Activated CD8-positive, alpha-beta memory T cell treated with anti-CD3 and anti-CD28 coated beads, Interleukin-2, amount 10 ng/mL, durations not matched to agents 7 days and 5 days (primary cell): Measurements from ENCODE around the gene CALML4. TPM values are rescaled to one million over a fixed set of nuclear protein-coding genes. Genes with fewer than 3 reads are reported as not detected.

ENCODE experiments used
- ATAC-seq: fragments of 150-1000 bp; cut with Tn5 transposase; one replicate; pipeline ENCODE4 v1.10.0; 2021; ENCODE audit warnings: moderate library complexity
- CTCF ChIA-PET: fragments of 350-600 bp; sonication (Branson Sonifier 250); formaldehyde crosslinking; loops from one replicate; lab custom pipeline; 2021; ENCODE audit warnings: antibody characterized with exemption; lab: Charles Lee
- DNase-seq: peaks from one replicate; pipeline ENCODE4 v3.0.0-alpha.2; 2020
- H3K27ac Mint-ChIP-seq: one replicate; pipeline ENCODE4 v1.8.0; 2021; ENCODE audit warnings: mild to moderate bottlenecking, mixed read lengths
- H3K27me3 Mint-ChIP-seq: one replicate; pipeline ENCODE4 v1.8.0; 2021; ENCODE audit warnings: mixed read lengths
- H3K36me3 Mint-ChIP-seq: one replicate; pipeline ENCODE4 v1.8.0; 2021; ENCODE audit warnings: mild to moderate bottlenecking, mixed read lengths
- H3K4me1 Mint-ChIP-seq: one replicate; pipeline ENCODE4 v1.8.0; 2021; ENCODE audit warnings: mixed read lengths
- H3K4me3 Mint-ChIP-seq: one replicate; pipeline ENCODE4 v1.8.0; 2021; ENCODE audit warnings: mild to moderate bottlenecking, moderate library complexity, mixed read lengths
- H3K9me3 Mint-ChIP-seq: one replicate; pipeline ENCODE4 v1.8.0; 2022; ENCODE audit warnings: low read depth, mixed read lengths
- total RNA-seq, 2 experiments: library from RNA; stranded (reverse); gene quantifications; one replicate each; pipeline ENCODE4 v1.2.3, GENCODE V29; 2021

The CALML4 gene
- total RNA-seq, 2 experiments from 2014 or later = 11.1 to 13.1 TPM

GRCh38 chr15:68154923-68155559 lies 50.1 kb downstream of the CALML4 start:
- H3K4me3 Mint-ChIP-seq = no peak overlapping the region

DNA sequence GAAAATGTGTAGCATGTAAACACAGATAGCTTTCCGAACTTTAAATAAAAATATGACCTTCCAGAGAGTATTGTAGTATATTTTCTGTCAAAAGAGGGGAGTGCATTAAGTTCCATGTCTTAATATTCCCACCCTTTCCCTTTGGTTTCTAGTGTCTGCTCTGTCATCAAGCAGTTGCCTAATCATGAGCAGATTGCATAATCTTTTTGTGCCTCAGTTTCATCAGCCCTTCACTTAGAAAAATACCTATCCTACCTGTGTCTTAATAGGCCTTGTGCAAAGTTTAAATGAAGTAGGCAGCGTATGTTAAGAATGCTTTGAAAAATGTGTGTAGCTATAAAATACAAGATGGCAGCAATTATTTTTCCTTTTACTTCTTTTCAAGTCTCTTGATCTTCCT lies 52.8 kb downstream of the CALML4 start:
- H3K4me3 Mint-ChIP-seq = no peak overlapping the region
- H3K27ac Mint-ChIP-seq = no peak overlapping the region
- no peaks in the 10 kb centered on the region for H3K9me3 Mint-ChIP-seq
- H3K4me1 Mint-ChIP-seq = peaks cover 8% of the 10 kb centered on the region
- DNase-seq (no peak), ATAC-seq (no peak)
- H3K36me3 Mint-ChIP-seq = peaks cover 18% of the 10 kb centered on the region
- CTCF ChIA-PET = interaction anchor here (1.6 kb wide), 1 partner anchor 19 kb away, joined by 3 read pairs; no protein-coding TSS in a partner anchor
- no peaks in the 10 kb centered on the region for H3K27me3 Mint-ChIP-seq

More at GRCh38 chr15:68154923-68155559, 50.1 kb downstream of the CALML4 start:
- Mint-ChIP-seq H3K4me1 (no peaks in the 10 kb centered on the region), H3K27me3 (no peaks in the 10 kb centered on the region), H3K27ac (no peak overlapping the region), H3K9me3 (no peaks in the 10 kb centered on the region), H3K36me3 (peaks cover 18% of the 10 kb centered on the region)
- DNase-seq (no peak), ATAC-seq (no peak)
- CTCF ChIA-PET = interaction anchor here (1.7 kb wide), 1 partner anchor 292 kb away, joined by 6 read pairs; no protein-coding TSS in a partner anchor

- Mint-ChIP-seq H3K36me3 (peaks cover 24% of the 10 kb centered on the region), H3K27ac (no peak overlapping the region), H3K4me3 (no peak overlapping the region), H3K27me3 (no peaks in the 10 kb centered on the region), H3K4me1 (peaks cover 8% of the 10 kb centered on the region), H3K9me3 (no peaks in the 10 kb centered on the region)
- no peak for DNase-seq
- CTCF ChIA-PET = no interaction called here
- ATAC-seq = no peak
Observed at GRCh38 chr15:68151277-68151676, 53.9 kb downstream of the CALML4 start.

GRCh38 chr15:68150187-68150586 lies 54.9 kb downstream of the CALML4 start:
- peaks cover 27% of the 10 kb centered on the region for H3K36me3 Mint-ChIP-seq
- ATAC-seq (no peak), DNase-seq (no peak)
- no peaks in the 10 kb centered on the region for H3K27me3 Mint-ChIP-seq
- CTCF ChIA-PET = no interaction called here
- peaks cover 8% of the 10 kb centered on the region for H3K4me1 Mint-ChIP-seq
- no peaks in the 10 kb centered on the region for H3K9me3 Mint-ChIP-seq
- no peak overlapping the region for H3K4me3 Mint-ChIP-seq
- H3K27ac Mint-ChIP-seq = no peak overlapping the region

GRCh38 chr15:68149059-68149458 lies 56.1 kb downstream of the CALML4 start:
- peaks cover 25% of the 10 kb centered on the region for H3K36me3 Mint-ChIP-seq

GRCh38 chr15:68148039-68148438 lies 57.1 kb downstream of the CALML4 start:
- ATAC-seq = no peak
- CTCF ChIA-PET = no interaction called here

More at GRCh38 chr15:68149059-68149458, 56.1 kb downstream of the CALML4 start:
- no peak for DNase-seq
- no peaks in the 10 kb centered on the region for H3K27me3 Mint-ChIP-seq
- no peak overlapping the region for H3K4me3 Mint-ChIP-seq
- H3K4me1 Mint-ChIP-seq = peaks cover 8% of the 10 kb centered on the region
- CTCF ChIA-PET = no interaction called here
- no peak for ATAC-seq
- H3K9me3 Mint-ChIP-seq = no peaks in the 10 kb centered on the region
- no peak overlapping the region for H3K27ac Mint-ChIP-seq

GRCh38 chr15:68145706-68146105 lies 59.4 kb downstream of the CALML4 start:
- Mint-ChIP-seq H3K36me3 (peaks cover 13% of the 10 kb centered on the region), H3K27me3 (no peaks in the 10 kb centered on the region), H3K4me1 (peaks cover 8% of the 10 kb centered on the region), H3K4me3 (no peak overlapping the region), H3K9me3 (no peaks in the 10 kb centered on the region), H3K27ac (no peak overlapping the region)
- ATAC-seq = no peak
- DNase-seq = no peak
- CTCF ChIA-PET = no interaction called here

More at GRCh38 chr15:68148039-68148438, 57.1 kb downstream of the CALML4 start:
- no peak for DNase-seq
- Mint-ChIP-seq H3K27me3 (no peaks in the 10 kb centered on the region), H3K9me3 (no peaks in the 10 kb centered on the region), H3K36me3 (peaks cover 20% of the 10 kb centered on the region), H3K27ac (no peak overlapping the region), H3K4me3 (no peak overlapping the region), H3K4me1 (peaks cover 8% of the 10 kb centered on the region)

- no peak for DNase-seq
- Mint-ChIP-seq H3K4me1 (peaks cover 5% of the 10 kb centered on the region), H3K27ac (no peak overlapping the region), H3K9me3 (no peaks in the 10 kb centered on the region), H3K27me3 (no peaks in the 10 kb centered on the region), H3K36me3 (peaks cover 14% of the 10 kb centered on the region), H3K4me3 (no peak overlapping the region)
- ATAC-seq = no peak
- CTCF ChIA-PET = no interaction called here
Observed at GRCh38 chr15:68143785-68144184, 61.3 kb downstream of the CALML4 start.

DNA sequence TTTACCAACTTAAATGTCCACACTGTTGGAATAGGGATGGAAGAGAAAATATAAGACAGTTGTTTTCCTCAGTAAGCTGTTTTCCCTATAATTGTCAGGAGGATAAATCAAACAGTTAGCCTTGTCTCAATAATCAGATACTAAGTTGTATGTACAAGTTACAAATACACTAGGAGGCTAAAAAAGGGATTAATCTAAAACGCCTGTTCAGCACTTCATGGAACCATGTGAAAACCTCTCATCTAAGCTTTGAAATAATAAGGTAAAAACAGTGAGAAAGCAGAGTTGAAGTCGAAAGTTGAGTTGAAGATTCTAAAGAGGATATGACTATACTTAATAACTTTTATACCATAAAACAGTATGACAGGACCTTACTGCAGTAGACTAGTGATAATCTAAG lies 62.0 kb downstream of the CALML4 start:
- H3K4me1 Mint-ChIP-seq = peaks cover 3% of the 10 kb centered on the region
- H3K9me3 Mint-ChIP-seq = no peaks in the 10 kb centered on the region
- CTCF ChIA-PET = no interaction called here
- DNase-seq (no peak), ATAC-seq (no peak)
- no peaks in the 10 kb centered on the region for H3K27me3 Mint-ChIP-seq
- H3K4me3 Mint-ChIP-seq = no peak overlapping the region
- H3K36me3 Mint-ChIP-seq = peaks cover 15% of the 10 kb centered on the region
- H3K27ac Mint-ChIP-seq = no peak overlapping the region

Other genes with a start within 250 kb of the CALML4 start
- gene PIAS1, start 151.0 kb downstream of the CALML4 start, total RNA-seq = 10 to 100 TPM; 39.4 to 52.4 TPM
- 10 to 100 TPM; 60.2 to 64.6 TPM for gene CLN6, start 24.4 kb upstream of the CALML4 start, total RNA-seq
- 10 to 100 TPM; 48.3 to 50.1 TPM for gene FEM1B, start 72.4 kb upstream of the CALML4 start, total RNA-seq
- gene ITGA11, start 226.8 kb upstream of the CALML4 start, total RNA-seq = under 1 TPM in 1 of 2 experiments, not detected in 1; 0.02 TPM